HG02870 (cell line): Measurements from ENCODE around the gene PCDHGB6.
"Not testable (repeated sequence)": the region's sequence is repeated elsewhere in the genome, so short reads cannot be mapped to it uniquely, and the experiment has no call there.

ENCODE experiments used
- ATAC-seq: cut with Tn5 transposase; IDR thresholded peaks from one replicate; pipeline ENCODE4 v1.9.1; 2021; ENCODE audit warnings: mild to moderate bottlenecking, moderate library complexity; ENCODE audit not compliant: unreplicated experiment

PCDHGB6 gene

DNA sequence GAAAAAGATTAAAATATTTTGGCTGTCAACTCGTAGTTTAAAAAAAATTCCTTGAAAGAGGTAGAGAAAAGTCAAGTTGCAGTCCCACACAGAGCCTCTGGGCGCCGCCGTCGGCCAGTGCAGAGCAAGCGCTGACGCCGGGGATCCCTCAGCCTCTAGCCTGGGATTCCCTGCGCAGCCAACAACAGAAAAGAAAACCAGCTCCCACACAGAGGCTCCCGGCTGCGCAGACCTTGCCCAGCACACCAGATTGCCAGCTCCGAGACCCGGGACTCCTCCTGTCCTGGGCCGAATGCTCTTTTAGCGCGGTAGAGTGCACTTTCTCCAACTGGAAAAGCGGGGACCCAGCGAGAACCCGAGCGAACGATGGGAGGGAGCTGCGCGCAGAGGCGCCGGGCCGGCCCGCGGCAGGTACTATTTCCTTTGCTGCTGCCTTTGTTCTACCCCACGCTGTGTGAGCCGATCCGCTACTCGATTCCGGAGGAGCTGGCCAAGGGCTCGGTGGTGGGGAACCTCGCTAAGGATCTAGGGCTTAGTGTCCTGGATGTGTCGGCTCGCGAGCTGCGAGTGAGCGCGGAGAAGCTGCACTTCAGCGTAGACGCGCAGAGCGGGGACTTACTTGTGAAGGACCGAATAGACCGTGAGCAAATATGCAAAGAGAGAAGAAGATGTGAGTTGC lies 9.8 kb downstream of the PCDHGB6 start, which contains the start of gene PCDHGB7:
Gene PCDHGB7, plus strand, starts transcription at position 184 of the 679 bp plus-strand sequence. Its CDS starts 183 bp downstream, at position 367.
- ATAC-seq: peak; percentile 51

DNA sequence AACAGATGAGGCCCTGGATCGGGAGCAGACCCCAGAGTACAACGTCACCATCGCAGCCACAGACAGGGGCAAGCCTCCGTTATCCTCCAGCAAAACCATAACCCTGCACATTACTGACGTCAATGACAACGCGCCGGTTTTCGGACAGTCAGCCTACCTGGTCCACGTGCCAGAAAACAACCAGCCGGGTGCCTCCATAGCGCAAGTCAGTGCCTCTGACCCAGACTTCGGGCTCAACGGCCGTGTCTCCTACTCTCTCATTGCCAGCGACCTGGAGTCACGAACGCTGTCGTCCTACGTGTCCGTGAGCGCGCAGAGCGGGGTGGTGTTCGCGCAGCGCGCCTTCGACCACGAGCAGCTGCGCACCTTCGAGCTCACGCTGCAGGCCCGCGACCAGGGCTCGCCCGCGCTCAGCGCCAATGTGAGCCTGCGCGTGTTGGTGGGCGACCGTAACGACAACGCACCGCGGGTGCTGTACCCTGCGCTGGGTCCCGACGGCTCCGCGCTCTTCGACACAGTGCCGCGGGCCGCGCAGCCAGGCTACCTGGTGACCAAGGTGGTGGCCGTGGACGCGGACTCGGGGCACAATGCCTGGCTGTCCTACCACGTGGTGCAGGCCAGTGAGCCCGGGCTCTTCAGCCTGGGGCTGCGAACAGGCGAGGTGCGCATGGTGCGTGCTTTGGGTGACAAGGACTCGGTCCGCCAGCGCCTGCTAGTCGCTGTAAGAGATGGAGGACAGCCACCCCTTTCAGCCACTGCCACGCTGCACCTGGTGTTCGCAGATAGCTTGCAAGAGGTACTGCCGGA lies 11.5 kb downstream of the PCDHGB6 start:
- no peak for ATAC-seq

DNA sequence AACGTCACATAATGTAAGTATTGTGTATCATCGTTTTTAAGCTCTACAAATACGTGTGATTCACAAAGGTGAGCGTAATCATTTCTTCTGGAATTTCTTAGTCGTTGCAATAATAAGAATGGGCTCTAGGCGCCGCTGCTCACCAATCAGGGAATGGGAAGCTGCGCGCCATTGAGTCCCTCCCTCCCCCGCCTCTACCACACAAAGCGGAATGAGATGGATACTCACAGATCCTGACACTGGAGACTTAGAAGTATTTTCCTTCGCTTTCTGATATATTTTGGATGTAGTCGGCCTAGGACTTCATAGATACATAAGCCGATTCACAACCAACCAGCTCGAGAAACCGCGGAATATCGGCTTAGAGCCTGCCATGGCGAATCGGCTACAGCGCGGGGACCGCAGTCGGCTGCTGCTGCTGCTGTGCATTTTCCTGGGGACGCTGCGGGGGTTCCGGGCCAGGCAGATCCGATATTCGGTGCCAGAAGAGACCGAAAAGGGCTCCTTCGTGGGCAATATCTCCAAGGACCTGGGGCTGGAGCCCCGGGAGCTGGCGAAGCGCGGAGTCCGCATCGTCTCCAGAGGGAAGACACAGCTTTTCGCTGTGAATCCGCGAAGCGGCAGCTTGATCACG lies 13.2 kb downstream of the PCDHGB6 start, which contains the start of gene PCDHGA11:
Gene PCDHGA11, plus strand, starts transcription at position 197 of the 634 bp plus-strand sequence. Its CDS starts 177 bp downstream, at position 374.
- peak; percentile 44 for ATAC-seq

DNA sequence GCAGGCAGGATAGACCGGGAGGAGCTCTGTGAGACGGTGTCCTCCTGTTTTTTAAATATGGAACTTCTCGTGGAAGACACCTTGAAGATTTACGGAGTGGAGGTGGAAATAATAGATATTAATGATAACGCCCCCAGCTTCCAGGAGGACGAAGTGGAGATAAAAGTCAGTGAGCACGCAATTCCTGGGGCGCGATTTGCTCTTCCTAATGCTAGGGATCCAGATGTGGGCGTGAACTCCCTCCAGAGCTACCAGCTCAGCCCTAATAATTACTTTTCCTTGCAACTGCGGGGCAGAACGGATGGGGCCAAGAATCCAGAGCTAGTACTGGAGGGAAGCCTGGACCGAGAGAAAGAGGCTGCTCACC lies 13.7 kb downstream of the PCDHGB6 start:
- no peak for ATAC-seq

DNA sequence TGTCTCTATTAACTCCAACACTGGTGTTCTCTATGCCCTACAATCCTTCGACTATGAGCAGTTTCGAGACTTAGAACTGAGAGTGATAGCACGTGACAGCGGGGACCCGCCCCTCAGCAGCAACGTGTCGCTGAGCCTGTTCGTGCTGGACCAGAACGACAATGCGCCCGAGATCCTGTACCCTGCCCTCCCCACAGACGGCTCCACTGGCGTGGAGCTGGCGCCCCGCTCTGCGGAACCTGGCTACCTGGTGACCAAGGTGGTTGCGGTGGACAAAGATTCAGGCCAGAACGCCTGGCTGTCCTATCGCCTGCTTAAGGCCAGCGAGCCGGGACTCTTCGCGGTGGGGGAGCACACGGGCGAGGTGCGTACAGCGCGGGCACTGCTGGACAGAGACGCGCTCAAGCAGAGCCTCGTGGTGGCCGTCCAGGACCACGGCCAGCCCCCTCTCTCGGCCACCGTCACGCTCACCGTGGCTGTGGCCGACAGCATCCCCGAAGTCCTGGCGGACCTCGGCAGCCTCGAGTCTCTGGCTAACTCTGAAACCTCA lies 15.0 kb downstream of the PCDHGB6 start:
- ATAC-seq: no peak

DNA sequence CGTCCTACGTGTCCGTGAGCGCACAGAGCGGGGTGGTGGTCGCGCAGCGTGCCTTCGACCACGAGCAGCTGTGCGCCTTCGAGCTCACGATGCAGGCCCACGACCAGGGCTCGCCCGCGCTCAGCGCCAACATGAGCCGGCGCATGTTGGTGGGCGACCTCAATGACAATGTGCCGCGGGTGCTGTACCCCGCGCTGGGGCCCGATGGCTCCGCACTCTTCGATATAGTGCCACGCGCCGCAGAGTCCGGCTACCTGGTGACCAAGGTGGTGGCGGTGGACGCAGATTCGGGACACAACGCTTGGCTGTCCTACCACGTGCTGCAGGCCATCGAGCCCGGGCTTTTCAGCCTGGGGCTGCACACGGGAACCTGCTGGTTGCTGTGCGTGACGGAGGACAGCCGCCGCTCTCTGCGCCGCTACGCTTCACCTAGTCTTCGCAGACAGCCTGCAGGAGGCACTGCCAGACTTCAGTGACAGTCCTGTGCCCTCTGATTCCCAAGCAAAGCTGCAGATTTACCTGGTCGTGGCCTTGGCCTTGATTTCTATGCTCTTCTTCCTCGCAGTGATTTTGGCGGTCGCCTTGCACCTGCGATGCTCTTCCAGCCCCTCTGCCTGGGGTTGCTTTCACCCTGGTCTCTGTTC lies 20.1 kb downstream of the PCDHGB6 start:
- no peak for ATAC-seq

DNA sequence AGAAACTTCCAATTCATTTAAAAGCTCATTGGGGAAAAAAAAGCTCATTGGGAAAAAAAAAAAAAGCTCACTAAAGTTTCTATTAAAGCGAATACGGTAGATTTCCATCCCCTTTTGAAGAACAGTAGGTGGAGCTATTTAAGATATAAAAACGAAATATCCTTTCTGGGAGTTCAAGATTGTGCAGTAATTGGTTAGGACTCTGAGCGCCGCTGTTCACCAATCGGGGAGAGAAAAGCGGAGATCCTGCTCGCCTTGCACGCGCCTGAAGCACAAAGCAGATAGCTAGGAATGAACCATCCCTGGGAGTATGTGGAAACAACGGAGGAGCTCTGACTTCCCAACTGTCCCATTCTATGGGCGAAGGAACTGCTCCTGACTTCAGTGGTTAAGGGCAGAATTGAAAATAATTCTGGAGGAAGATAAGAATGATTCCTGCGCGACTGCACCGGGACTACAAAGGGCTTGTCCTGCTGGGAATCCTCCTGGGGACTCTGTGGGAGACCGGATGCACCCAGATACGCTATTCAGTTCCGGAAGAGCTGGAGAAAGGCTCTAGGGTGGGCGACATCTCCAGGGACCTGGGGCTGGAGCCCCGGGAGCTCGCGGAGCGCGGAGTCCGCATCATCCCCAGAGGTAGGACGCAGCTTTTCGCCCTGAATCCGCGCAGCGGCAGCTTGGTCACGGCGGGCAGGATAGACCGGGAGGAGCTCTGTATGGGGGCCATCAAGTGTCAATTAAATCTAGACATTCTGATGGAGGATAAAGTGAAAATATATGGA lies 22.7 kb downstream of the PCDHGB6 start, which contains the start of gene PCDHGA12:
Gene PCDHGA12, plus strand, starts transcription at position 176 of the 782 bp plus-strand sequence. Its CDS starts 253 bp downstream, at position 429.
- ATAC-seq: peak; percentile 83

DNA sequence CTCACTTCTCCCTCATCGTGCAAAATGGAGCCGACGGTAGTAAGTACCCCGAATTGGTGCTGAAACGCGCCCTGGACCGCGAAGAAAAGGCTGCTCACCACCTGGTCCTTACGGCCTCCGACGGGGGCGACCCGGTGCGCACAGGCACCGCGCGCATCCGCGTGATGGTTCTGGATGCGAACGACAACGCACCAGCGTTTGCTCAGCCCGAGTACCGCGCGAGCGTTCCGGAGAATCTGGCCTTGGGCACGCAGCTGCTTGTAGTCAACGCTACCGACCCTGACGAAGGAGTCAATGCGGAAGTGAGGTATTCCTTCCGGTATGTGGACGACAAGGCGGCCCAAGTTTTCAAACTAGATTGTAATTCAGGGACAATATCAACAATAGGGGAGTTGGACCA lies 23.5 kb downstream of the PCDHGB6 start:
- ATAC-seq: peak; percentile 64

DNA sequence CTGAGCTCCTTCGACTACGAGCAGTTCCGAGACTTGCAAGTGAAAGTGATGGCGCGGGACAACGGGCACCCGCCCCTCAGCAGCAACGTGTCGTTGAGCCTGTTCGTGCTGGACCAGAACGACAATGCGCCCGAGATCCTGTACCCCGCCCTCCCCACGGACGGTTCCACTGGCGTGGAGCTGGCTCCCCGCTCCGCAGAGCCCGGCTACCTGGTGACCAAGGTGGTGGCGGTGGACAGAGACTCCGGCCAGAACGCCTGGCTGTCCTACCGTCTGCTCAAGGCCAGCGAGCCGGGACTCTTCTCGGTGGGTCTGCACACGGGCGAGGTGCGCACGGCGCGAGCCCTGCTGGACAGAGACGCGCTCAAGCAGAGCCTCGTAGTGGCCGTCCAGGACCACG lies 24.5 kb downstream of the PCDHGB6 start:
- ATAC-seq: not testable (repeated sequence)

DNA sequence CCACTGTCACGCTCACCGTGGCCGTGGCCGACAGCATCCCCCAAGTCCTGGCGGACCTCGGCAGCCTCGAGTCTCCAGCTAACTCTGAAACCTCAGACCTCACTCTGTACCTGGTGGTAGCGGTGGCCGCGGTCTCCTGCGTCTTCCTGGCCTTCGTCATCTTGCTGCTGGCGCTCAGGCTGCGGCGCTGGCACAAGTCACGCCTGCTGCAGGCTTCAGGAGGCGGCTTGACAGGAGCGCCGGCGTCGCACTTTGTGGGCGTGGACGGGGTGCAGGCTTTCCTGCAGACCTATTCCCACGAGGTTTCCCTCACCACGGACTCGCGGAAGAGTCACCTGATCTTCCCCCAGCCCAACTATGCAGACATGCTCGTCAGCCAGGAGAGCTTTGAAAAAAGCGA lies 24.9 kb downstream of the PCDHGB6 start:
- ATAC-seq: not testable (repeated sequence)

DNA sequence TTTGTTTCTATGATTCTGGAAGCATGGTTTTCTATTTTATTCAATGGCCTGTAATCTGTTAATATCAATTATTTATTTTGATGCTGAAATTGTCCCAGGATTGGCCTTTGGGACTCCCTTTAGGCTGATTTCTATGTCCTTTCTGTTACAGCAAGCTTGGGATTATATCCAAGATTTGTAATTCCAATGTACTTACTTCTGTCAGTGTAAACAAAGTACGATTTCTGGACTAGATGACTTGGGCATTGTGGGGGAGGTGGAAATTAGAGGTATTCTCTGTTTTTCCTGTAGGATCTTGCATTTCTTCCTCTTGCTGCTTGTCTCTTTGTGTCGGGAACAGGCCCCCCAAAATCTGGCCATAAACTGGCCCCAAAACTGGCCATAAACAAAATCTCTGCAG lies 26.2 kb downstream of the PCDHGB6 start:
- ATAC-seq: no peak

DNA sequence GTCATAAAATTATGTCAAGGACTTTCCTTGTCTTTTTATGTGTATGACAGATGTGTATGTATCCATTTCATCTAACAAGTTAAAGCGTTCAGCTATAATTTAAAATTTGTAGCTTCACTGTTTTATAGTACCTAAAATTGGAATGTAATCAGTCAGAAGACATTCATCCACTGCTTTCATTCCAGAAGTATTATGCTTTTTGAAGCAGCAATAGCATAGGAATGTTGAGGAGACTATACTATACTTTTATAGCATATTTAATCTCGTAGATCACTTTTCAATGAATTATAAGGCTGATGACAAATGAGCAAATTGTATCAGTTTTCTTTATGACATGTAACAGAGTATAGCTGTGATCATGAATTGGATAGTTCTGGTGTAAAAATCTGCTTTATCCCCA lies 29.4 kb downstream of the PCDHGB6 start:
- no peak for ATAC-seq

DNA sequence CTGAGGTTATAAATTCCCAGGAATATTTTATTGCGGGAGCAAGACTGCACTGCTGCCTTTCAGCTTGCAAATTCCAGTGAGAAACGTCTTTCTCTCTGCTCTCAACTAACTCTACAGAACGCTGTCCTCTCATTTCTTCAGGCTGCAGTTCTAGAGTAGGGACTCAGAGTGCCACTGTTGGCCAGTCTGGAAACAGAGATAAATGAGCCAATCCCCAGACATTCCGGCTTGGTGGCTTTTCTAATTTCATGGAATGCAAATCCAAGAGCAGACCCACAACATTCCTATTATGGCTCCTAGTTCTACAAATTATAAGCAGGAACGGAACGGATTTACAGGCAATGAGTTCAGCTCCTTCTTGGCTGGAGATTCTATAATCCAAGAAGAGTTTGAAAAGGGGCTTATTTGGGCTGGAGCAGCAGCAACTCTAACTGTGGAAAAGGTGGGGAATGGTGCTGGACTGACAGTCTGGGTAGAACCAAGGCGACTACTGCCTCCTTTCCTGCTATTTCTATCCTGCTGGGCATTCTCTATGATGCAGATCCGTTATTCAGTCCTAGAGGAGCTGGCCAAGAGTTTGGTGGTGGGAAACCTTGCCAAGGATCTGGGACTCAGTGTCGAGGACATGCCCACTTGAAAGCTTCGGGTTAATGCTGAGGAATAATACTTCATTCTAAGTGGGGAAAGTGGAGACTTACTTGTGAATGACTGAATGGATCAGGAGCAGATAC lies 31.8 kb downstream of the PCDHGB6 start:
- no peak for ATAC-seq

DNA sequence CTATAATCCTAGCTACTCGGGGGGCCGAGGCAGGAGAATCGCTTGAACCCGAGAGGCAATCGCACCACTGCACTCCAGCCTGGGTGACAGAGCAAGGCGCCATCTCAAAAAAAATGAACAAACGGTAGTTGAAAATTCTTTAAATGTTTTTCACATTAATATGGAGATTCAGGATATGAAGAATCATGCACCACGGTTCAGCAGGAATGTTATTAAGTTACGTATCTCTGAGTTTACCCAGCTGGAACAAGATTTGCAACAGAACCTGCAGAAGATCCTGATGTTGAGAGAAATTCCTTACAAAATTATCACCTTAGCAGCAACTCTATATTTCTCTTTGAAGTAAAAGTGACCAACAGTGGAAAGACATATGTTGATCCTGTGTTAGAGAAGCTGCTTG lies 32.5 kb downstream of the PCDHGB6 start:
- ATAC-seq: no peak

DNA sequence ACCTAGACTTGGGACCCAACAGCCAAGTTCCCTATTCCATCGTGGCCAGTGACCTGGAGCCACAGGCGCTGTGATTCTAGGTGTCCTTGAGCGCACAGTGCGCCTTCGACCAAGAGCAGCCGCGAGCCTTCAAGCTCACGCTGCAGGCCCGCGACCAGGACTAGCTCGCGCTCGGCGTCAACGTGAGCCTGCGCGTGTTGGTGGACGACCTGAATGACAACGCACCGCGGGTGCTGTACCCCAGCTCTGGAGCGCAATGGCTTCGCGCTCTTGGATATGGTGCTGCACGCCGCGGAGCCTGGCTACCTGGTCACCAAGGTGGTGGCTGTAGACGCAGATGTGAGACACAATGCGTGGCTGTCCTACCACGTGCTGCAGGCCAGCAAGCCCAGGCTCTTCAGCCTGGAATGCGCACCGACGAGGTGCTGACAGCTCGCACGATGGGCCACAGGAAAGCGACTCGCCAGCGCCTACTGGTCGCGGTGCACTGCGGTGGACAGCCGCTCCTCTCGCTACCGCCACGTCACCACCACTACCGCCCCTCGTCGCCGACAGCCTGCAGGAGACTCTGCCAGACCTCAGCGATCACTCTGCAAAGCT lies 33.9 kb downstream of the PCDHGB6 start:
- ATAC-seq: no peak
